ENCODE measurements around the gene PTGR1. TPM values are rescaled to one million over a fixed set of nuclear protein-coding genes. Genes with fewer than 3 reads are reported as not detected.
"Not testable (repeated sequence)": the region's sequence is repeated elsewhere in the genome, so short reads cannot be mapped to it uniquely, and the experiment has no call there.

PTGR1 gene
- total RNA-seq, 2 experiments from 2014 or later: 0.94 to 1.2 TPM

GRCh38 chr9:111601237-111602018 lies 2.0 kb upstream of the PTGR1 start:
- peaks cover 48% of the 10 kb centered on the region for H3K27me3 Mint-ChIP-seq
- H3K4me1 Mint-ChIP-seq: peaks cover 19% of the 10 kb centered on the region
- POLR2A ChIA-PET: no interaction called here
- no peak for ATAC-seq (ENCODE audit: low read depth)
- DNase-seq: no peak
- no peak overlapping the region for H3K27ac Mint-ChIP-seq
- H3K4me3 Mint-ChIP-seq: no peak overlapping the region
- H3K36me3 Mint-ChIP-seq: no peaks in the 10 kb centered on the region
- no peaks in the 10 kb centered on the region for H3K9me3 Mint-ChIP-seq

GRCh38 chr9:111599955-111600343 lies 502 bp upstream of the PTGR1 start:
- no peaks in the 10 kb centered on the region for H3K36me3 Mint-ChIP-seq
- no peak for DNase-seq

GRCh38 chr9:111598733-111599091 lies 735 bp downstream of the PTGR1 start:
- H3K9me3 Mint-ChIP-seq: no peaks in the 10 kb centered on the region
- POLR2A ChIA-PET: interaction anchor here (0.7 to 1.3 kb wide), 4 partner anchors 13 to 53 kb away, joined by 3 to 8 read pairs (median 3); partner anchors contain the start of gene DNAJC25
- H3K36me3 Mint-ChIP-seq: no peaks in the 10 kb centered on the region
- H3K27me3 Mint-ChIP-seq: peaks cover 41% of the 10 kb centered on the region
- DNase-seq: no peak
- peak overlapping the region; percentile 89 for H3K4me3 Mint-ChIP-seq
- H3K4me1 Mint-ChIP-seq: peaks cover 19% of the 10 kb centered on the region
- no peak for ATAC-seq (ENCODE audit: low read depth)
- no peak overlapping the region for H3K27ac Mint-ChIP-seq

More at GRCh38 chr9:111599955-111600343, 502 bp upstream of the PTGR1 start:
- Mint-ChIP-seq H3K4me3 (peak overlapping the region; percentile 89), H3K27ac (no peak overlapping the region), H3K4me1 (peaks cover 19% of the 10 kb centered on the region), H3K27me3 (peaks cover 43% of the 10 kb centered on the region), H3K9me3 (no peaks in the 10 kb centered on the region)
- no peak for ATAC-seq (ENCODE audit: low read depth)
- POLR2A ChIA-PET: no interaction called here

- H3K4me3 Mint-ChIP-seq: peak overlapping the region; percentile 89
Measured at GRCh38 chr9:111597852-111598732, 1.4 kb downstream of the PTGR1 start.

GRCh38 chr9:111588846-111589245 lies 10.6 kb downstream of the PTGR1 start:
- Mint-ChIP-seq H3K4me3 (no peak overlapping the region), H3K4me1 (no peaks in the 10 kb centered on the region), H3K36me3 (no peaks in the 10 kb centered on the region), H3K9me3 (no peaks in the 10 kb centered on the region), H3K27me3 (peaks cover 18% of the 10 kb centered on the region), H3K27ac (no peak overlapping the region)
- POLR2A ChIA-PET: no interaction called here
- ATAC-seq (ENCODE audit: low read depth): no peak
- no peak for DNase-seq

More at GRCh38 chr9:111597852-111598732, 1.4 kb downstream of the PTGR1 start:
- H3K9me3 Mint-ChIP-seq: no peaks in the 10 kb centered on the region
- no peak overlapping the region for H3K27ac Mint-ChIP-seq
- peaks cover 19% of the 10 kb centered on the region for H3K4me1 Mint-ChIP-seq
- H3K27me3 Mint-ChIP-seq: peaks cover 41% of the 10 kb centered on the region
- ATAC-seq (ENCODE audit: low read depth) (peak; percentile 68), DNase-seq (peak; percentile 73)
- H3K36me3 Mint-ChIP-seq: no peaks in the 10 kb centered on the region
- POLR2A ChIA-PET: interaction anchor here (0.7 to 1.3 kb wide), 4 partner anchors 14 to 53 kb away, joined by 3 to 8 read pairs (median 3); partner anchors contain the start of gene DNAJC25

GRCh38 chr9:111586378-111586777 lies 13.1 kb downstream of the PTGR1 start:
- peaks cover 16% of the 10 kb centered on the region for H3K27me3 Mint-ChIP-seq
- DNase-seq: no peak
- H3K4me1 Mint-ChIP-seq: no peaks in the 10 kb centered on the region
- H3K4me3 Mint-ChIP-seq: no peak overlapping the region
- no peaks in the 10 kb centered on the region for H3K36me3 Mint-ChIP-seq
- no peaks in the 10 kb centered on the region for H3K9me3 Mint-ChIP-seq
- H3K27ac Mint-ChIP-seq: no peak overlapping the region
- ATAC-seq (ENCODE audit: low read depth): no peak
- POLR2A ChIA-PET: no interaction called here

GRCh38 chr9:111582888-111583287 lies 16.6 kb downstream of the PTGR1 start:
- Mint-ChIP-seq H3K4me3 (no peak overlapping the region), H3K27ac (no peak overlapping the region), H3K4me1 (no peaks in the 10 kb centered on the region), H3K9me3 (no peaks in the 10 kb centered on the region), H3K27me3 (peaks cover 14% of the 10 kb centered on the region), H3K36me3 (no peaks in the 10 kb centered on the region)
- POLR2A ChIA-PET: no interaction called here
- DNase-seq: no peak
- no peak for ATAC-seq (ENCODE audit: low read depth)

GRCh38 chr9:111572950-111573604 lies 26.4 kb downstream of the PTGR1 start:
- DNase-seq (no peak), ATAC-seq (ENCODE audit: low read depth) (no peak)
- peaks cover 22% of the 10 kb centered on the region for H3K9me3 Mint-ChIP-seq
- H3K4me1 Mint-ChIP-seq: no peaks in the 10 kb centered on the region
- no peaks in the 10 kb centered on the region for H3K36me3 Mint-ChIP-seq
- no peak overlapping the region for H3K27ac Mint-ChIP-seq
- no peak overlapping the region for H3K4me3 Mint-ChIP-seq
- POLR2A ChIA-PET: no interaction called here
- H3K27me3 Mint-ChIP-seq: peaks cover 9% of the 10 kb centered on the region

GRCh38 chr9:111568127-111568526 lies 31.3 kb downstream of the PTGR1 start:
- POLR2A ChIA-PET; H3K4me3 Mint-ChIP-seq; DNase-seq; H3K36me3 Mint-ChIP-seq; H3K4me1 Mint-ChIP-seq; H3K27ac Mint-ChIP-seq; ATAC-seq (ENCODE audit: low read depth); H3K27me3 Mint-ChIP-seq: not testable (repeated sequence)
- peaks cover 29% of the 10 kb centered on the region for H3K9me3 Mint-ChIP-seq

- DNase-seq (no peak), ATAC-seq (ENCODE audit: low read depth) (no peak)
- Mint-ChIP-seq H3K27me3 (no peaks in the 10 kb centered on the region), H3K36me3 (no peaks in the 10 kb centered on the region), H3K4me1 (no peaks in the 10 kb centered on the region), H3K9me3 (peaks cover 30% of the 10 kb centered on the region), H3K4me3 (no peak overlapping the region), H3K27ac (no peak overlapping the region)
- POLR2A ChIA-PET: no interaction called here
Measured at GRCh38 chr9:111566234-111566633, 33.2 kb downstream of the PTGR1 start.

GRCh38 chr9:111561165-111561719 lies 38.2 kb downstream of the PTGR1 start:
- no peak overlapping the region for H3K4me3 Mint-ChIP-seq
- no peak overlapping the region for H3K27ac Mint-ChIP-seq
- peaks cover 2% of the 10 kb centered on the region for H3K36me3 Mint-ChIP-seq
- no peak for DNase-seq
- ATAC-seq (ENCODE audit: low read depth): no peak
- POLR2A ChIA-PET: no interaction called here
- no peaks in the 10 kb centered on the region for H3K4me1 Mint-ChIP-seq
- peaks cover 23% of the 10 kb centered on the region for H3K9me3 Mint-ChIP-seq
- H3K27me3 Mint-ChIP-seq: no peaks in the 10 kb centered on the region

GRCh38 chr9:111559000-111559610 lies 40.3 kb downstream of the PTGR1 start:
- H3K36me3 Mint-ChIP-seq: peaks cover 2% of the 10 kb centered on the region
- POLR2A ChIA-PET: no interaction called here
- no peak overlapping the region for H3K4me3 Mint-ChIP-seq
- no peak overlapping the region for H3K27ac Mint-ChIP-seq
- ATAC-seq (ENCODE audit: low read depth) (no peak), DNase-seq (no peak)
- peaks cover 38% of the 10 kb centered on the region for H3K9me3 Mint-ChIP-seq
- H3K4me1 Mint-ChIP-seq: no peaks in the 10 kb centered on the region
- H3K27me3 Mint-ChIP-seq: no peaks in the 10 kb centered on the region

- H3K36me3 Mint-ChIP-seq; H3K27me3 Mint-ChIP-seq; ATAC-seq (ENCODE audit: low read depth); H3K4me1 Mint-ChIP-seq; DNase-seq; H3K4me3 Mint-ChIP-seq; H3K27ac Mint-ChIP-seq; POLR2A ChIA-PET: not testable (repeated sequence)
- H3K9me3 Mint-ChIP-seq: peaks cover 37% of the 10 kb centered on the region
Measured at GRCh38 chr9:111555425-111555824, 44.0 kb downstream of the PTGR1 start.

Measured in activated naive CD8-positive, alpha-beta T cell treated with anti-CD3 and anti-CD28 coated beads, Interleukin-2, amount 10 ng/mL, durations not matched to agents 7 days and 5 days (primary cell).